ENCODE results near the gene PKP3. TPM values are rescaled to one million over a fixed set of nuclear protein-coding genes. Genes with fewer than 3 reads are reported as not detected.

PKP3 gene
- polyA plus RNA-seq, 4 donors, result 72.5 to 152 (median 111) TPM

GRCh38 chr11:379205-380094 lies 14.6 kb upstream of the PKP3 start:
- Histone ChIP-seq H3K4me1 (ENCODE audit: control insufficient read depth in 3 of 3, insufficient read depth in 2 of 3, low read depth in 1 of 3, low read length in 2 of 3) (no peaks in the 10 kb centered on the region), H3K27me3 (ENCODE audit: control insufficient read depth in 3 of 3, insufficient read depth in 3 of 3, low read length in 3 of 3) (peaks cover 0 to 4% (median 0%) of the 10 kb centered on the region in 3 donors), H3K27ac (ENCODE audit: low read depth in 1 of 3, low read length in 2 of 3) (no peak overlapping the region), H3K4me3 (ENCODE audit: low read depth in 1 of 3, low read length in 3 of 3) (no peak overlapping the region), H3K36me3 (ENCODE audit: control insufficient read depth in 3 of 3, insufficient read depth in 2 of 3, low read depth in 1 of 3, low read length in 3 of 3) (peaks cover 0 to 15% (median 0%) of the 10 kb centered on the region in 3 donors), H3K9me3 (ENCODE audit: control insufficient read depth in 2 of 2, insufficient read depth in 1 of 2, low read depth in 1 of 2, low read length in 1 of 2) (peaks cover 0 to 7% of the 10 kb centered on the region in 2 donors)
- WGBS, 3 donors, result 89 to 94% (median 90%) methylated on average over 77 to 87 of the region's 87 CpGs
- DNase-seq (no peak), FAIRE-seq (no peak)

GRCh38 chr11:380095-380480 lies 13.9 kb upstream of the PKP3 start:
- Histone ChIP-seq H3K27me3 (ENCODE audit: control insufficient read depth in 3 of 3, insufficient read depth in 3 of 3, low read length in 3 of 3) (peaks cover 0 to 4% (median 0%) of the 10 kb centered on the region in 3 donors), H3K9me3 (ENCODE audit: control insufficient read depth in 2 of 2, insufficient read depth in 1 of 2, low read depth in 1 of 2, low read length in 1 of 2) (peaks cover 0 to 7% of the 10 kb centered on the region in 2 donors), H3K4me3 (ENCODE audit: low read depth in 1 of 3, low read length in 3 of 3) (no peak overlapping the region), H3K4me1 (ENCODE audit: control insufficient read depth in 3 of 3, insufficient read depth in 2 of 3, low read depth in 1 of 3, low read length in 2 of 3) (no peaks in the 10 kb centered on the region), H3K36me3 (ENCODE audit: control insufficient read depth in 3 of 3, insufficient read depth in 2 of 3, low read depth in 1 of 3, low read length in 3 of 3) (peaks cover 0 to 15% (median 0%) of the 10 kb centered on the region in 3 donors), H3K27ac (ENCODE audit: low read depth in 1 of 3, low read length in 2 of 3) (no peak overlapping the region)
- WGBS, 3 donors, result 90 to 95% (median 92%) methylated on average over 34 to 35 of the region's 35 CpGs
- DNase-seq (no peak), FAIRE-seq (no peak)

DNA sequence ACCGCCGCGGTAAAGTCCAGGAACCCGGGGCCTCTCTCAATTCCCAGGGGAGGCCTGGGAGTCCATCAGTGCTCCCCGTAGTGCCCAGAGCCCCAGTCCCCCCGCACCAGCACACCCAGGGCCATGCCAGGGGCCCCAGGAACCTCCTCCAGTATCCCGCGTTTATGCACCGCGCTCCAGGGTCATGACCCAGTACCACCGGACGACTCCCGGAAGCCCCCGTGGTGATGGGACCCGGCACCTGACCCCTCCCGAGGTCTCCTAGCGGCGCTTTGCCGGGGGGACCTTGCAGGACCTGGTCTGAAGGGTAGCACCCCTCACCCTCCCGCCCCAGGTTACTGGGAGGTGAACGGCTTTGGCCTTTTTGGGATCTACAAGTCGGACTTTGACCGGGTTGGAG lies 13.5 kb upstream of the PKP3 start:
- Histone ChIP-seq H3K4me3 (ENCODE audit: low read depth in 1 of 3, low read length in 3 of 3) (no peak overlapping the region), H3K36me3 (ENCODE audit: control insufficient read depth in 3 of 3, insufficient read depth in 2 of 3, low read depth in 1 of 3, low read length in 3 of 3) (peaks cover 0 to 12% (median 0%) of the 10 kb centered on the region in 3 donors), H3K9me3 (ENCODE audit: control insufficient read depth in 2 of 2, insufficient read depth in 1 of 2, low read depth in 1 of 2, low read length in 1 of 2) (peaks cover 0 to 4% of the 10 kb centered on the region in 2 donors), H3K27me3 (ENCODE audit: control insufficient read depth in 3 of 3, insufficient read depth in 3 of 3, low read length in 3 of 3) (peaks cover 0 to 4% (median 0%) of the 10 kb centered on the region in 3 donors), H3K4me1 (ENCODE audit: control insufficient read depth in 3 of 3, insufficient read depth in 2 of 3, low read depth in 1 of 3, low read length in 2 of 3) (no peaks in the 10 kb centered on the region), H3K27ac (ENCODE audit: low read depth in 1 of 3, low read length in 2 of 3) (no peak overlapping the region)
- DNase-seq (no peak), FAIRE-seq (no peak)
- WGBS, 3 donors, result 81 to 93% (median 84%) methylated on average over 19 to 23 of the region's 23 CpGs

- peaks cover 0 to 4% (median 0%) of the 10 kb centered on the region in 3 donors for H3K27me3 ChIP-seq (ENCODE audit: control insufficient read depth in 3 of 3, insufficient read depth in 3 of 3, low read length in 3 of 3)
- no peak for DNase-seq
- no peak overlapping the region for H3K4me3 ChIP-seq (ENCODE audit: low read depth in 1 of 3, low read length in 3 of 3)
- peaks cover 0 to 9% (median 0%) of the 10 kb centered on the region in 3 donors for H3K36me3 ChIP-seq (ENCODE audit: control insufficient read depth in 3 of 3, insufficient read depth in 2 of 3, low read depth in 1 of 3, low read length in 3 of 3)
- H3K27ac ChIP-seq (ENCODE audit: low read depth in 1 of 3, low read length in 2 of 3), result no peak overlapping the region
- WGBS, 3 donors, result 75 to 93% (median 81%) methylated on average over 5 to 14 of the region's 14 CpGs
- peaks cover 1 to 5% of the 10 kb centered on the region in 2 donors for H3K9me3 ChIP-seq (ENCODE audit: control insufficient read depth in 2 of 2, insufficient read depth in 1 of 2, low read depth in 1 of 2, low read length in 1 of 2)
- FAIRE-seq, result no peak
- no peaks in the 10 kb centered on the region for H3K4me1 ChIP-seq (ENCODE audit: control insufficient read depth in 3 of 3, insufficient read depth in 2 of 3, low read depth in 1 of 3, low read length in 2 of 3)
Observed at GRCh38 chr11:380996-381395, 13.0 kb upstream of the PKP3 start.

DNA sequence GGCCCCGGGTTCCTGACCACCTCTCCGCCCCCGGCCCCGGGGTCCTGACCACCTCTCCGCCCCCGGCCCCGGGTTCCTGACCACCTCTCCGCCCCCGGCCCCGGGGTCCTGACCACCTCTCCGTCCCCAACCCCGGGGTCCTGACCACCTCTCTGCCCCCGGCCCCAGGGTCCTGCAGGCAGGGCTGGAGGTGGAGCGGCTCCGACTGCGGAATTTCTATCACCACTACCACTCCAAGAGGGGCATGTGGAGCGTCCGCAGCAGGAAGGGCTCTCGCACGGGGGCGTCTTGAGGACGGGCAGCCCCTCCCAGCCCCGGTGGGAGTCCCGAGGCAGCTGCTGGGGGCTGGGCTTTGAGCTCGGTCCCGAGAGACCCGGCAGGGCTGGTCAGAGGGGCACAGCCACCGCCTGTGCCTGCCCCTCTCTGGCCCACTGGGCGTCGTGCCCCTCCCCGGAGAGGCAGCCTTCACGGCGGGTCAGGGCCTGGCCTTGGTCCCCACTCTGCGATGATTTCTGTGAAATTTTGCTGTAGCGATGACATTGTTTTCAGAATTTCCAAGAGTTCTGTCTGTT lies 12.4 kb upstream of the PKP3 start:
- Histone ChIP-seq H3K36me3 (ENCODE audit: control insufficient read depth in 3 of 3, insufficient read depth in 2 of 3, low read depth in 1 of 3, low read length in 3 of 3) (peaks cover 0 to 9% (median 0%) of the 10 kb centered on the region in 3 donors), H3K9me3 (ENCODE audit: control insufficient read depth in 2 of 2, insufficient read depth in 1 of 2, low read depth in 1 of 2, low read length in 1 of 2) (peaks cover 3 to 10% of the 10 kb centered on the region in 2 donors), H3K4me3 (ENCODE audit: low read depth in 1 of 3, low read length in 3 of 3) (no peak overlapping the region), H3K4me1 (ENCODE audit: control insufficient read depth in 3 of 3, insufficient read depth in 2 of 3, low read depth in 1 of 3, low read length in 2 of 3) (no peaks in the 10 kb centered on the region), H3K27ac (ENCODE audit: low read depth in 1 of 3, low read length in 2 of 3) (no peak overlapping the region), H3K27me3 (ENCODE audit: control insufficient read depth in 3 of 3, insufficient read depth in 3 of 3, low read length in 3 of 3) (peaks cover 0 to 4% (median under 1%) of the 10 kb centered on the region in 3 donors)
- 80 to 86% (median 84%) methylated on average over 25 to 31 of the region's 35 CpGs for WGBS, 3 donors
- no peak for DNase-seq
- FAIRE-seq, result no peak

- no peak overlapping the region for H3K27ac ChIP-seq (ENCODE audit: low read depth in 1 of 3, low read length in 2 of 3)
- H3K27me3 ChIP-seq (ENCODE audit: control insufficient read depth in 3 of 3, insufficient read depth in 3 of 3, low read length in 3 of 3), result peaks cover 0 to 5% (median 4%) of the 10 kb centered on the region in 3 donors
- no peak overlapping the region for H3K4me3 ChIP-seq (ENCODE audit: low read depth in 1 of 3, low read length in 3 of 3)
- FAIRE-seq (no peak), DNase-seq (no peak)
- WGBS, 3 donors, result 60 to 75% (median 69%) methylated on average over 11 of the region's 11 CpGs
- peaks cover 0 to 9% (median 0%) of the 10 kb centered on the region in 3 donors for H3K36me3 ChIP-seq (ENCODE audit: control insufficient read depth in 3 of 3, insufficient read depth in 2 of 3, low read depth in 1 of 3, low read length in 3 of 3)
- no peaks in the 10 kb centered on the region for H3K4me1 ChIP-seq (ENCODE audit: control insufficient read depth in 3 of 3, insufficient read depth in 2 of 3, low read depth in 1 of 3, low read length in 2 of 3)
- peaks cover 3 to 16% of the 10 kb centered on the region in 2 donors for H3K9me3 ChIP-seq (ENCODE audit: control insufficient read depth in 2 of 2, insufficient read depth in 1 of 2, low read depth in 1 of 2, low read length in 1 of 2)
Observed at GRCh38 chr11:382081-382629, 11.9 kb upstream of the PKP3 start.

DNA sequence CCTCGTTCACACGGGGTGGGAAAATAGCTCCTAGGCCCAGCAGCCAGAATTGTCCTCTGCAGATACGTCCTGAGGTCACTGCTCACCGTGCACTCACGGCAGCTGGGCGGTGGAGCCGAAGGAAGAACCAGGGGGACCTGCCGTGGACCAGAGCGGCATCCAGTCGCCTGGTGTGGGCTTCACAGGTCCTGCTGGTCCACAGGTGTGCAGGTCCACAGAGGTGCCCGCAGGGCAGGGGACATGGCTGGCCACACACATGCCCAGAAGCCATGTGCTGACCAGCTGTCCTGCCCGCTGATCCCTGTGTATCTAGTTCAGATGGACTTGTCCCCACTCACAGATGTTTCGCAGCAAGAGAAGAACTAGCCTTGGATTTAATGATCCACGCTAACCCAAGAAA lies 10.6 kb upstream of the PKP3 start:
- H3K4me3 ChIP-seq (ENCODE audit: low read depth in 1 of 3, low read length in 3 of 3), result no peak overlapping the region
- H3K4me1 ChIP-seq (ENCODE audit: control insufficient read depth in 3 of 3, insufficient read depth in 2 of 3, low read depth in 1 of 3, low read length in 2 of 3), result no peaks in the 10 kb centered on the region
- 90 to 94% (median 91%) methylated on average over 14 of the region's 14 CpGs for WGBS, 3 donors
- H3K36me3 ChIP-seq (ENCODE audit: control insufficient read depth in 3 of 3, insufficient read depth in 2 of 3, low read depth in 1 of 3, low read length in 3 of 3), result peaks cover 0 to 8% (median 0%) of the 10 kb centered on the region in 3 donors
- H3K27ac ChIP-seq (ENCODE audit: low read depth in 1 of 3, low read length in 2 of 3), result no peak overlapping the region
- peaks cover 0 to 5% (median 4%) of the 10 kb centered on the region in 3 donors for H3K27me3 ChIP-seq (ENCODE audit: control insufficient read depth in 3 of 3, insufficient read depth in 3 of 3, low read length in 3 of 3)
- no peak for DNase-seq
- no peak for FAIRE-seq
- peaks cover 3 to 22% of the 10 kb centered on the region in 2 donors for H3K9me3 ChIP-seq (ENCODE audit: control insufficient read depth in 2 of 2, insufficient read depth in 1 of 2, low read depth in 1 of 2, low read length in 1 of 2)

- Histone ChIP-seq H3K4me1 (ENCODE audit: control insufficient read depth in 3 of 3, insufficient read depth in 2 of 3, low read depth in 1 of 3, low read length in 2 of 3) (no peaks in the 10 kb centered on the region), H3K4me3 (ENCODE audit: low read depth in 1 of 3, low read length in 3 of 3) (no peak overlapping the region), H3K27me3 (ENCODE audit: control insufficient read depth in 3 of 3, insufficient read depth in 3 of 3, low read length in 3 of 3) (peaks cover 0 to 5% (median 4%) of the 10 kb centered on the region in 3 donors), H3K27ac (ENCODE audit: low read depth in 1 of 3, low read length in 2 of 3) (no peak overlapping the region), H3K9me3 (ENCODE audit: control insufficient read depth in 2 of 2, insufficient read depth in 1 of 2, low read depth in 1 of 2, low read length in 1 of 2) (peaks cover 3 to 22% of the 10 kb centered on the region in 2 donors), H3K36me3 (ENCODE audit: control insufficient read depth in 3 of 3, insufficient read depth in 2 of 3, low read depth in 1 of 3, low read length in 3 of 3) (peaks cover 0 to 7% (median 0%) of the 10 kb centered on the region in 3 donors)
- WGBS, 3 donors, result 87 to 90% (median 89%) methylated on average over 14 to 16 of the region's 16 CpGs
- no peak for FAIRE-seq
- no peak for DNase-seq
Observed at GRCh38 chr11:384511-384910, 9.5 kb upstream of the PKP3 start.

Data from small intestine (tissue), 7 donors.